ENCODE results near the gene WDR59.

GRCh38 chr16:75023009-75023408, 38.1 kb upstream of the WDR59 start:
- TF ChIP-seq CTCF (IDR thresholded peaks at IDR 0.05) = no peak
- no peak for TF ChIP-seq POLR2A (IDR thresholded peaks at IDR 0.05)
- no peak for TF ChIP-seq POLR2AphosphoS5 (IDR thresholded peaks at IDR 0.05)
